GM10248 (cell line): ENCODE measurements around the gene ERBB4.

Experiments
- CTCF ChIA-PET: fragments of 300-600 bp; sonication (Branson Sonifier 250); formaldehyde crosslinking; extraction: SDS; loops from one replicate; lab custom pipeline; 2021; ENCODE audit warnings: antibody characterized with exemption; lab: Yijun Ruan, JAX
- POLR2A ChIA-PET: fragments of 350-650 bp; sonication (Branson Sonifier 250); formaldehyde crosslinking; extraction: SDS; loops from one replicate; lab custom pipeline; 2020; ENCODE audit warnings: antibody characterized with exemption; lab: Yijun Ruan, JAX
- DNase-seq: peaks from one replicate; pipeline ENCODE4 v3.0.0; 2012; ENCODE audit errors: extremely low spot score
- TF ChIP-seq, protein P1 (sequence below): IDR thresholded peaks from 2 replicates; pipeline ENCODE4 v1.5.1; 2012; ENCODE audit warnings: mild to moderate bottlenecking, low read depth; ENCODE audit errors: extremely low read depth, missing control alignments, control extremely low read depth

ERBB4 gene

DNA sequence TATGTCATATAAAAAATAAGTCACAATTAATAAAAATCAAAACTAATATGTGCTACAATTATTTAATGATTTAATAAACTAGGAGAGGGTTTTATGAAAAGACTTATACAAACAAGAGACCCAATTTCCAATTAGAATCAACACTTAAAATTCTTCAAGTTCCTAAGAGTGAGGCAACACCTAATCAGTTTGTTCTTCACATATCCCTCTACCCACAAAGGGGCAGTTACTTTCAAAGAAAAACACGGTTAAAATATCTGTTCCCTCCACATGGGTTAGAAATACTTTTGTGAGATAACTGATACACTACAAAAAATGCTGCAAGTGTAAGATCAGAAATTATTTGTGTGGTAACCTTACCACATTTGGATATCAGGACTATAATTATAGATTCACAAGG lies 357.0 kb downstream of the ERBB4 start:
- TF ChIP-seq, protein P1, sequence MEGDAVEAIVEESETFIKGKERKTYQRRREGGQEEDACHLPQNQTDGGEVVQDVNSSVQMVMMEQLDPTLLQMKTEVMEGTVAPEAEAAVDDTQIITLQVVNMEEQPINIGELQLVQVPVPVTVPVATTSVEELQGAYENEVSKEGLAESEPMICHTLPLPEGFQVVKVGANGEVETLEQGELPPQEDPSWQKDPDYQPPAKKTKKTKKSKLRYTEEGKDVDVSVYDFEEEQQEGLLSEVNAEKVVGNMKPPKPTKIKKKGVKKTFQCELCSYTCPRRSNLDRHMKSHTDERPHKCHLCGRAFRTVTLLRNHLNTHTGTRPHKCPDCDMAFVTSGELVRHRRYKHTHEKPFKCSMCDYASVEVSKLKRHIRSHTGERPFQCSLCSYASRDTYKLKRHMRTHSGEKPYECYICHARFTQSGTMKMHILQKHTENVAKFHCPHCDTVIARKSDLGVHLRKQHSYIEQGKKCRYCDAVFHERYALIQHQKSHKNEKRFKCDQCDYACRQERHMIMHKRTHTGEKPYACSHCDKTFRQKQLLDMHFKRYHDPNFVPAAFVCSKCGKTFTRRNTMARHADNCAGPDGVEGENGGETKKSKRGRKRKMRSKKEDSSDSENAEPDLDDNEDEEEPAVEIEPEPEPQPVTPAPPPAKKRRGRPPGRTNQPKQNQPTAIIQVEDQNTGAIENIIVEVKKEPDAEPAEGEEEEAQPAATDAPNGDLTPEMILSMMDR = no peak
- CTCF ChIA-PET = no interaction called here
- POLR2A ChIA-PET = no interaction called here
- no peak for DNase-seq

GRCh38 chr2:212180408-212181083 lies 358.1 kb downstream of the ERBB4 start:
- ChIA-PET CTCF (no interaction called here), POLR2A (no interaction called here)
- TF ChIP-seq, protein P1 = no peak
- DNase-seq = no peak

- TF ChIP-seq, protein P1 = no peak
- DNase-seq = no peak
- POLR2A ChIA-PET = no interaction called here
- CTCF ChIA-PET = interaction anchor here (1.1 kb wide), 1 partner anchor 22 kb away, joined by 4 read pairs; no protein-coding TSS in a partner anchor
Observed at GRCh38 chr2:212177724-212178123, 360.9 kb downstream of the ERBB4 start.

GRCh38 chr2:212176151-212176550 lies 362.5 kb downstream of the ERBB4 start:
- POLR2A ChIA-PET = no interaction called here
- DNase-seq = no peak
- TF ChIP-seq, protein P1 = no peak
- CTCF ChIA-PET = interaction anchor here (1.9 to 2.4 kb wide), 2 partner anchors 20 to 22 kb away, joined by 5 to 6 read pairs; no protein-coding TSS in a partner anchor

DNA sequence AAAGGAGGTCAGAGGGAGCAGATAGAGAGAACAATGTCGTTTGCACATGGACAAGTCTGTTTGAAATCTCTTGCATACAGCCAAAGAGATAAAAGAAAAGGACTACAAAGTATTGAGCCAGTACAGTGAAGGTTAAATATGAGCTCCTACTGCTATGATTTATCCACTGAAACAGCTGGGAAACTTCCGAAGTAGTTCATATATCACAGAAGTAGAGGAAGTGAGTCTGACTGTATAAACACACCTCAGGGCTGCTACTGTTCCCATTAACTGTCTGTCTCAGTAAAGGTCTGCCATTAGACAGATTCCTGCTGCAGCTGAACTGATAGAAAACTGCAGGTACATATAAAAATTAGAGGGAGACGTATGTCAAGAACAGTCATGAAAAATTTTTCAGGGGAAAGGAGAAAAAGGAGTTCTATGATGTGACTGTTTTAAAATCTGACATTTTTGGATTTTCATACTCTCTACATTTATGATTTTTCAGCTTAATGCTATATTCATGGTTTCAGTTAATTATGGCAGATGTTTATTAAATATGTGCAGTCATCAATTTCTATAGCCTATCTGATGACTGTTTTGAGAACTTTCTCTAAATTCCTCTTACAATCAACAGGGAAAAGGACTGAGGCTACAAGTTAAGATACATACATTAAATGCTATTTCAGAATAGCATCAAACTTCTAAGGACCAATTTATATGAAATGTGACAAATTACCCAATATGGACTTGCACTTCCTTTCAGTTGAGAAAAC lies 364.7 kb downstream of the ERBB4 start:
- POLR2A ChIA-PET = no interaction called here
- CTCF ChIA-PET = interaction anchor here (1.4 to 2.4 kb wide), 2 partner anchors 10 to 20 kb away, joined by 3 to 6 read pairs; no protein-coding TSS in a partner anchor
- TF ChIP-seq, protein P1 = no peak
- DNase-seq = no peak

DNA sequence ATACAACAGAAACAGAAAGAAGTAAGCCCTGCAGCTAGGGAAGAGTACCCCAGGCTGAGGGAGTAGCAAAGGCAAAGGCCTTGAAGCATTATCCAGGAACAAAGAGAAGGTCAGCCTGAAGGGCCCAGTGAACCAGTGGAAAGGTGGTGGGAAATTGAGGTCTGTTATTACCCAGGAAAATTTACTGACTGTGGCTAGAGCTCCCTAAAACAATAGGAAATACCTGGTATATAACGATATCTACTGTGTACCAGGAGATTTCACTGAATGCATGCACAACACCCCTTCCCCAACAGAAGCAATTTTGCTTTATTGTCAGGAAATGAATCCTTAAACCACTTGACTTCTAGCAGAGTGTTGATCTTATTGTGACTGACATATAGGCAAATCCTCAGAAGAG lies 365.3 kb downstream of the ERBB4 start:
- DNase-seq = no peak
- TF ChIP-seq, protein P1 = no peak
- CTCF ChIA-PET = interaction anchor here (1.4 kb wide), 1 partner anchor 10 kb away, joined by 3 read pairs; no protein-coding TSS in a partner anchor
- POLR2A ChIA-PET = no interaction called here
